Ovary (tissue), 9 donors: ENCODE results near the gene CAMTA1. TPM values are rescaled to one million over a fixed set of nuclear protein-coding genes. Genes with fewer than 3 reads are reported as not detected.

Source experiments
- DNase-seq, 5 donors: peaks; one replicate each; pipeline ENCODE4 v3.0.0-alpha.2; 2019 to 2020
- H3K27ac ChIP-seq, 2 donors: fragments of 200-600 bp; one replicate each; pipeline versions ENCODE4 v1.5.1 to v1.8.0; 2019 to 2022
- H3K27me3 ChIP-seq: fragments of 200-600 bp; one replicate; pipeline ENCODE4 v1.8.0; 2022
- H3K36me3 ChIP-seq: fragments of 200-600 bp; sonication (generic); one replicate; pipeline ENCODE4 v1.5.1; 2019
- H3K4me1 ChIP-seq: one replicate; pipeline ENCODE4 v1.8.1; 2013; ENCODE audit warnings: mild to moderate bottlenecking, moderate library complexity; ENCODE audit not compliant: insufficient read depth
- H3K4me3 ChIP-seq: fragments of 200-600 bp; sonication (generic); one replicate; pipeline ENCODE4 v1.5.1; 2017
- H3K9me3 ChIP-seq, 2 donors: fragments of 200-600 bp in 1 of 2; sonication (generic) in 1 of 2; one replicate each; pipeline versions ENCODE4 v1.5.1 to v1.8.1; 2013 to 2019; ENCODE audit warnings: mild to moderate bottlenecking in 1 of 2, moderate library complexity in 1 of 2
- CTCF ChIP-seq, 3 donors: fragments of 450-650 bp in 2 of 3; fragments of 200-600 bp in 1 of 3; IDR thresholded peaks; one replicate each; pipeline versions ENCODE4 v1.5.1 to v1.8.0; 2016 to 2022; ENCODE audit warnings: antibody characterized with exemption in 3 of 3, mild to moderate bottlenecking in 1 of 3
- EP300 ChIP-seq: sonication (generic); formaldehyde crosslinking; IDR thresholded peaks from one replicate; pipeline ENCODE4 v1.6.1; 2017; ENCODE audit warnings: antibody characterized with exemption
- POLR2A ChIP-seq: fragments of 450-650 bp; IDR thresholded peaks from one replicate; pipeline ENCODE4 v1.6.1; 2017; ENCODE audit warnings: antibody characterized with exemption, mild to moderate bottlenecking, moderate library complexity
- WGBS, 3 donors: extraction: QIAGEN DNeasy Blood & Tissue Kit in 1 of 3; methylation state at CpG; one replicate each; pipeline versions ENCODE4 v1.1.5 to v1.1.7; 2013 to 2017; 5-methylcytosine and 5-hydroxymethylcytosine counted together
- intact Hi-C, 4 donors: fragments of 100-400 bp; cut with DNase I; formaldehyde crosslinking; loops; one replicate each; pipeline versions ENCODE4 v1.11.0 to v1.15.1; 2022 to 2023
- polyA plus RNA-seq, 2 donors: library from polyadenylated mRNA; stranded (reverse); fragments of 200-250 nt in 1 of 2; fragments of 350-450 nt in 1 of 2; fragmentation: Illumina TruSeq in 1 of 2; extraction: RNeasy Lipid Tissue Mini Kit (QIAGEN cat#74804) in 1 of 2; gene quantifications; one replicate each; pipeline ENCODE4 v1.2.3, GENCODE V29; 2013 to 2014
- total RNA-seq, 7 donors: library from RNA; depleted of rRNA in 2 of 7; stranded (reverse); fragments of >200 nt in 2 of 7; fragmentation: NEBNext Ultra II Directional in 3 of 7; extraction: Animal tissue kit (Norgen Biotek cat#: 25700) in 3 of 7; gene quantifications; one replicate each; pipeline versions ENCODE4 v1.1.0 to v1.2.4, GENCODE V29; 2016 to 2023
- donor health status: DM: no; HTN: no; CAD: no; lungs with moderate emphysema.
- donor health status: DM: no; HTN: no; CAD: no.
- donor health status: Bipolar disorder and iron deficiency.
- donor health status: DM: yes; HTN: yes; CAD: no.
- donor health status: DM: no; HTN: no; CAD: no.
- donor health status: DM: yes; HTN: yes; CAD: no.

Gene CAMTA1
- total and polyA plus RNA-seq, 9 donors = 51.1 to 150 (median 67.4) TPM

GRCh38 chr1:7373876-7374562 lies 588.8 kb downstream of the CAMTA1 start:
- Histone ChIP-seq H3K4me3 (no peak overlapping the region), H3K27ac (no peak overlapping the region), H3K27me3 (no peaks in the 10 kb centered on the region), H3K4me1 (peaks cover 4% of the 10 kb centered on the region), H3K9me3 (no peaks in the 10 kb centered on the region), H3K36me3 (no peaks in the 10 kb centered on the region)
- 44 to 64% (median 59%) methylated on average over 13 to 14 of the region's 14 CpGs for WGBS, 3 donors
- no peak for DNase-seq
- TF ChIP-seq POLR2A (no peak), CTCF (IDR thresholded peaks at IDR 0.05) (no peak), EP300 (no peak)
- intact Hi-C loops = no loop called here

- H3K4me1 ChIP-seq = peaks cover 4% of the 10 kb centered on the region
- no peak overlapping the region for H3K27ac ChIP-seq
- H3K27me3 ChIP-seq = no peaks in the 10 kb centered on the region
- H3K36me3 ChIP-seq = no peaks in the 10 kb centered on the region
- intact Hi-C loops = no loop called here
- no peak overlapping the region for H3K4me3 ChIP-seq
- no peaks in the 10 kb centered on the region for H3K9me3 ChIP-seq
- TF ChIP-seq POLR2A = no peak
- no peak for TF ChIP-seq CTCF (IDR thresholded peaks at IDR 0.05)
- no peak for TF ChIP-seq EP300
- no peak for DNase-seq
- 94 to 96% (median 96%) methylated on average over 12 of the region's 12 CpGs for WGBS, 3 donors
These were observed 589.4 kb downstream of the CAMTA1 start for GRCh38 chr1:7374563-7375160.

- intact Hi-C loops = no loop called here
- DNase-seq = no peak
- WGBS, 3 donors = 90 to 98% (median 93%) methylated on average over 7 of the region's 7 CpGs
- TF ChIP-seq POLR2A = no peak
- TF ChIP-seq EP300 = no peak
- no peak for TF ChIP-seq CTCF (IDR thresholded peaks at IDR 0.05)
- H3K27me3 ChIP-seq = no peaks in the 10 kb centered on the region
- no peak overlapping the region for H3K4me3 ChIP-seq
- no peak overlapping the region for H3K27ac ChIP-seq
- H3K4me1 ChIP-seq = peaks cover 4% of the 10 kb centered on the region
- no peaks in the 10 kb centered on the region for H3K36me3 ChIP-seq
- H3K9me3 ChIP-seq = no peaks in the 10 kb centered on the region
These were observed 590.1 kb downstream of the CAMTA1 start for GRCh38 chr1:7375329-7375728.

GRCh38 chr1:7375781-7376660 lies 590.8 kb downstream of the CAMTA1 start:
- no peak overlapping the region for H3K27ac ChIP-seq
- DNase-seq = no peak
- 80 to 85% (median 82%) methylated on average over 9 of the region's 9 CpGs for WGBS, 3 donors
- H3K4me3 ChIP-seq = no peak overlapping the region
- H3K9me3 ChIP-seq = no peaks in the 10 kb centered on the region
- H3K4me1 ChIP-seq = peaks cover 4% of the 10 kb centered on the region
- intact Hi-C loops = no loop called here
- TF ChIP-seq POLR2A (no peak), CTCF (IDR thresholded peaks at IDR 0.05) (no peak), EP300 (no peak)
- no peaks in the 10 kb centered on the region for H3K27me3 ChIP-seq
- no peaks in the 10 kb centered on the region for H3K36me3 ChIP-seq
